ENCODE results near the gene EN2. TPM values are rescaled to one million over a fixed set of nuclear protein-coding genes. Genes with fewer than 3 reads are reported as not detected.

Gene EN2
- total RNA-seq, 4 donors from 2014 or later: not detected

DNA sequence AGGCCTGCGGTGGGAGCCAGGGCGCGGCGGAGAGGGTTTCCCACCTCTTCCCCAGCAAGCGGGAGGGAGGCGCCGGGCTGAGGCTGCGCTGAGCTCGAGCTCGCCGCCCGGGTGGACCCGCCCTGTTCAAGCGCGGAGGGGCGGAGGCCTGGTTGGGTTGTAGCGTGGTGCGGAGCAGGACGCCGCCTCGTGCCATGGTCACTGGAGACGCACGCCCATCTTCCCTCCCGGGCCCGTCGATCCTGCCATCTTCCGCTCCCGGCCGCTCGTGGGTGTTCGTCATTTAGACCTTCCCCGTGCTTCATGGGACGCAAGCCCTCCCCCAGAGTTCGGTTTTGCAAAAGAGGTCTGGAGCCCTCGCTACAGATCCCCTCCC is 9.3 kb upstream of the EN2 start:
- H3K4me3 ChIP-seq: no peak overlapping the region
- peaks cover 93% of the 10 kb centered on the region for H3K27me3 ChIP-seq
- no peaks in the 10 kb centered on the region for H3K9me3 ChIP-seq
- no peak overlapping the region for H3K27ac ChIP-seq
- in situ Hi-C loops (cut with MboI; ENCODE audit: low pct_ligation_motif_present in 1 of 4, low pct_unique_long_range_greater_than_20kb in 1 of 4, low sequenced_read_pairs in 3 of 4) (no loop called here), intact Hi-C loops (cut with DNase I; ENCODE audit: low total_unique reads) (no loop called here)
- peaks cover 0 to 19% (median 5%) of the 10 kb centered on the region in 4 donors for H3K4me1 ChIP-seq
- no peak for TF ChIP-seq POLR2A (IDR thresholded peaks at IDR 0.05)
- TF ChIP-seq POLR2AphosphoS5 (IDR thresholded peaks at IDR 0.05): no peak
- no peak for TF ChIP-seq EP300 (IDR thresholded peaks at IDR 0.05; ENCODE audit: low read depth)
- no peak for TF ChIP-seq CTCF (IDR thresholded peaks at IDR 0.05)
- no peak for DNase-seq
- WGBS, 2 donors (ENCODE audit: low coverage in 1 of 2): 8% methylated on average over 35 of the region's 35 CpGs; no CpG with 5 or more reads in 1 of the 2 donors
- H3K36me3 ChIP-seq: no peaks in the 10 kb centered on the region

GRCh38 chr7:155449008-155449868 is 8.7 kb upstream of the EN2 start:
- Histone ChIP-seq H3K4me1 (peaks cover 3 to 25% (median 9%) of the 10 kb centered on the region in 4 donors), H3K27me3 (peaks cover 95% of the 10 kb centered on the region), H3K9me3 (no peaks in the 10 kb centered on the region), H3K27ac (no peak overlapping the region), H3K36me3 (no peaks in the 10 kb centered on the region), H3K4me3 (no peak overlapping the region)
- TF ChIP-seq EP300 (IDR thresholded peaks at IDR 0.05; ENCODE audit: low read depth): no peak
- no peak for TF ChIP-seq POLR2A (IDR thresholded peaks at IDR 0.05)
- no peak for TF ChIP-seq POLR2AphosphoS5 (IDR thresholded peaks at IDR 0.05)
- no peak for TF ChIP-seq CTCF (IDR thresholded peaks at IDR 0.05)
- DNase-seq: no peak
- in situ Hi-C loops (cut with MboI; ENCODE audit: low pct_ligation_motif_present in 1 of 4, low pct_unique_long_range_greater_than_20kb in 1 of 4, low sequenced_read_pairs in 3 of 4) (no loop called here), intact Hi-C loops (cut with DNase I; ENCODE audit: low total_unique reads) (no loop called here)
- 10% methylated on average over 66 of the region's 69 CpGs; no CpG with 5 or more reads in 1 of the 2 donors for WGBS, 2 donors (ENCODE audit: low coverage in 1 of 2)

DNA sequence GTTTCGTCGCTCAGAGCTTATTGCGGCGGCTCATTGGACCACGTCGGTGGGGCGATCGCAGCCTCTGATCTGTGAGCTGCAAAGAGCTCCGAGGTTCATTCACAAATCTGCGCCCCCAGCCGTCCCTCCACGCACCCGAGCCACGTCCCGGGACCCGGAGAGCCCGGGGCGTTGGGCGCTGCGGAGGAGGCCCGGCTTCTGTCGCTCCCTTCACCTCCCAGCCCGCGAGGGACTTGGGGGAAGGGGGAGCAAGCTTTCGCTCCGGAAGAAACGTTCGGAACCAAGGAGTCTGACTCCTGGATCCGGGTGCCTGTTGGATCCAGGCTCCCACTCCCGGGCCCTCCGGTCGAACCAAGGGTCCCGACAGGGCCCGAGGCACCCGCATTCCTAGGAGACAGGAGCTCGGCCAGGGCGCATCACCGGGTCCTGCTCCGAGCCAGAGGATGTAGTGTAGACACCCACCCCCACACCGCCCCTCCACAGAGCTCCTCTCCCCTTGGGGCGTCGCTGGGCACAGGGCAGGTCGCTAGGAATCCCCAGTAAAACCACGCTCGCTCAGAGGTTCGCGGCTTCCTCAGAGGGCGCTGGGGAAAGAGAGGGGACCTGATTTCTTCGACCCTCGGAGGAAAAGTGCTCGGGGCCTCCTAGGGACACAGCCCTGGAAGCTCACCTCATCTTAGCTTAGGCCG is 7.9 kb upstream of the EN2 start:
- Histone ChIP-seq H3K36me3 (no peaks in the 10 kb centered on the region), H3K9me3 (no peaks in the 10 kb centered on the region), H3K4me1 (peaks cover 8 to 32% (median 15%) of the 10 kb centered on the region in 4 donors), H3K27ac (no peak overlapping the region), H3K4me3 (no peak overlapping the region), H3K27me3 (peaks cover 98% of the 10 kb centered on the region)
- 12% methylated on average over 28 of the region's 52 CpGs; no CpG with 5 or more reads in 1 of the 2 donors for WGBS, 2 donors (ENCODE audit: low coverage in 1 of 2)
- no peak for TF ChIP-seq POLR2A (IDR thresholded peaks at IDR 0.05)
- TF ChIP-seq EP300 (IDR thresholded peaks at IDR 0.05; ENCODE audit: low read depth): no peak
- no peak for TF ChIP-seq POLR2AphosphoS5 (IDR thresholded peaks at IDR 0.05)
- no peak for TF ChIP-seq CTCF (IDR thresholded peaks at IDR 0.05)
- DNase-seq: no peak
- intact Hi-C loops (cut with DNase I; ENCODE audit: low total_unique reads): no loop called here
- in situ Hi-C loops (cut with MboI; ENCODE audit: low pct_ligation_motif_present in 1 of 4, low pct_unique_long_range_greater_than_20kb in 1 of 4, low sequenced_read_pairs in 3 of 4): no loop called here

DNA sequence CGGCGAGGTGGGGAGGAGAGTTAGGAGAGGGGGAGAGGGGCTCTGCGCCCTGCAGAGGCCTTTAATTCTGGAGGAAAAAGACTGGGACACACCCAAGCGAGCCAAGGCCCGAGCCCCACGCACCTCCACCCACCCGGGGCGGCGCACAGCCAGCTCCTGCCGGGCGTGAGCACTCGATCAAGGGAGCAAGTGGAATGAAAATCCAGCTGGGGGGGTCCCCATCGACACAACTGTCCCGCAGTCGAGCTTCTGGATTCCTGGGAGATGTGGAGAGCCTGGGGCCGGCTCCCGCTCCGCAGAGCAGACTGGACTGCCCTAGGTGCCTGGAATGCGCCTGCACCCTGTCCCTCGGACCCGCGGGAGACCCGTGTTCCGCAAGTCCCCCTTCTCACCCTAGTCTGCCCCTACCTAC is 7.4 kb upstream of the EN2 start:
- DNase-seq: no peak
- Histone ChIP-seq H3K4me3 (no peak overlapping the region), H3K36me3 (no peaks in the 10 kb centered on the region), H3K9me3 (no peaks in the 10 kb centered on the region), H3K27me3 (peaks cover 98% of the 10 kb centered on the region), H3K27ac (no peak overlapping the region), H3K4me1 (peaks cover 8 to 32% (median 15%) of the 10 kb centered on the region in 4 donors)
- 8% methylated on average over 24 of the region's 24 CpGs; no CpG with 5 or more reads in 1 of the 2 donors for WGBS, 2 donors (ENCODE audit: low coverage in 1 of 2)
- intact Hi-C loops (cut with DNase I; ENCODE audit: low total_unique reads) (no loop called here), in situ Hi-C loops (cut with MboI; ENCODE audit: low pct_ligation_motif_present in 1 of 4, low pct_unique_long_range_greater_than_20kb in 1 of 4, low sequenced_read_pairs in 3 of 4) (no loop called here)
- TF ChIP-seq POLR2AphosphoS5 (IDR thresholded peaks at IDR 0.05): no peak
- TF ChIP-seq CTCF (IDR thresholded peaks at IDR 0.05): no peak
- no peak for TF ChIP-seq EP300 (IDR thresholded peaks at IDR 0.05; ENCODE audit: low read depth)
- no peak for TF ChIP-seq POLR2A (IDR thresholded peaks at IDR 0.05)

Measured in transverse colon (tissue), 4 donors.